OCI-M2 (cell line): ENCODE measurements around the gene TBC1D22A.

Source experiments
- DNase-seq: peaks from one replicate; lab custom pipeline; 2025; ENCODE audit not compliant: unreplicated experiment; lab: John Stamatoyannopoulos, UW

TBC1D22A gene

GRCh38 chr22:46990937-46991550 is 228.6 kb downstream of the TBC1D22A start:
- no peak for DNase-seq

- no peak for DNase-seq
Observed at GRCh38 chr22:46991666-46992065, 229.2 kb downstream of the TBC1D22A start.

GRCh38 chr22:46992121-46992731 is 229.8 kb downstream of the TBC1D22A start:
- DNase-seq, result no peak

GRCh38 chr22:46993633-46994032 is 231.2 kb downstream of the TBC1D22A start:
- DNase-seq, result no peak

- no peak for DNase-seq
Observed at GRCh38 chr22:46994265-46994664, 231.8 kb downstream of the TBC1D22A start.

GRCh38 chr22:46994983-46995382 is 232.5 kb downstream of the TBC1D22A start:
- no peak for DNase-seq

- DNase-seq, result no peak
Observed at GRCh38 chr22:46995501-46996360, 233.3 kb downstream of the TBC1D22A start.

GRCh38 chr22:46996595-46997310 is 234.3 kb downstream of the TBC1D22A start:
- no peak for DNase-seq

GRCh38 chr22:46997311-46997970 is 235.0 kb downstream of the TBC1D22A start:
- no peak for DNase-seq

- DNase-seq, result no peak
Observed at GRCh38 chr22:46998331-46998730, 235.9 kb downstream of the TBC1D22A start.

- DNase-seq, result no peak
Observed at GRCh38 chr22:47000256-47000655, 237.8 kb downstream of the TBC1D22A start.

GRCh38 chr22:47000888-47001287 is 238.4 kb downstream of the TBC1D22A start:
- DNase-seq, result no peak

GRCh38 chr22:47001288-47001687 is 238.8 kb downstream of the TBC1D22A start:
- DNase-seq, result no peak

GRCh38 chr22:47002692-47003091 is 240.2 kb downstream of the TBC1D22A start:
- no peak for DNase-seq

GRCh38 chr22:47005506-47006408 is 243.3 kb downstream of the TBC1D22A start:
- DNase-seq, result no peak

GRCh38 chr22:47006433-47006832 is 244.0 kb downstream of the TBC1D22A start:
- no peak for DNase-seq

GRCh38 chr22:47006869-47007268 is 244.4 kb downstream of the TBC1D22A start:
- DNase-seq, result no peak

GRCh38 chr22:47007496-47007895 is 245.0 kb downstream of the TBC1D22A start:
- no peak for DNase-seq

- DNase-seq, result no peak
Observed at GRCh38 chr22:47008208-47008885, 245.9 kb downstream of the TBC1D22A start.
